ENCODE data around the gene BHLHE23. TPM values are rescaled to one million over a fixed set of nuclear protein-coding genes. Genes with fewer than 3 reads are reported as not detected.

The BHLHE23 gene
- total RNA-seq, 1 donor from 2014 or later, result not detected

GRCh38 chr20:62984666-62985443 lies 21.9 kb downstream of the BHLHE23 start:
- H3K27ac ChIP-seq (ENCODE audit: low read depth, low read length), result no peak overlapping the region
- H3K36me3 ChIP-seq (ENCODE audit: control insufficient read depth in 3 of 3, insufficient read depth in 3 of 3, low read length in 3 of 3), result no peaks in the 10 kb centered on the region
- peaks cover 0 to 3% (median 0%) of the 10 kb centered on the region in 3 donors for H3K4me1 ChIP-seq (ENCODE audit: control insufficient read depth in 3 of 3, insufficient read depth in 3 of 3, low read length in 3 of 3)
- no peaks in the 10 kb centered on the region for H3K9me3 ChIP-seq (ENCODE audit: control insufficient read depth in 3 of 3, low read length in 3 of 3)
- H3K9ac ChIP-seq (ENCODE audit: low read depth in 1 of 3, low read length in 3 of 3), result no peak overlapping the region
- H3K4me3 ChIP-seq (ENCODE audit: low read length in 3 of 3), result no peak overlapping the region
- peaks cover 67 to 75% (median 70%) of the 10 kb centered on the region in 3 donors for H3K27me3 ChIP-seq (ENCODE audit: control insufficient read depth in 3 of 3, insufficient read depth in 3 of 3, low read length in 3 of 3)

- H3K4me1 ChIP-seq (ENCODE audit: control insufficient read depth in 3 of 3, insufficient read depth in 3 of 3, low read length in 3 of 3), result no peaks in the 10 kb centered on the region
- H3K9me3 ChIP-seq (ENCODE audit: control insufficient read depth in 3 of 3, low read length in 3 of 3), result no peaks in the 10 kb centered on the region
- no peaks in the 10 kb centered on the region for H3K36me3 ChIP-seq (ENCODE audit: control insufficient read depth in 3 of 3, insufficient read depth in 3 of 3, low read length in 3 of 3)
- no peak overlapping the region for H3K9ac ChIP-seq (ENCODE audit: low read depth in 1 of 3, low read length in 3 of 3)
- H3K27me3 ChIP-seq (ENCODE audit: control insufficient read depth in 3 of 3, insufficient read depth in 3 of 3, low read length in 3 of 3), result peaks cover 77 to 81% (median 79%) of the 10 kb centered on the region in 3 donors
- H3K4me3 ChIP-seq (ENCODE audit: low read length in 3 of 3), result no peak overlapping the region
- no peak overlapping the region for H3K27ac ChIP-seq (ENCODE audit: low read depth, low read length)
These were observed 23.6 kb downstream of the BHLHE23 start for GRCh38 chr20:62983210-62983609.

- Histone ChIP-seq H3K9ac (ENCODE audit: low read depth in 1 of 3, low read length in 3 of 3) (no peak overlapping the region), H3K4me1 (ENCODE audit: control insufficient read depth in 3 of 3, insufficient read depth in 3 of 3, low read length in 3 of 3) (no peaks in the 10 kb centered on the region), H3K4me3 (ENCODE audit: low read length in 3 of 3) (no peak overlapping the region), H3K27ac (ENCODE audit: low read depth, low read length) (no peak overlapping the region), H3K27me3 (ENCODE audit: control insufficient read depth in 3 of 3, insufficient read depth in 3 of 3, low read length in 3 of 3) (peaks cover 84 to 86% (median 85%) of the 10 kb centered on the region in 3 donors), H3K36me3 (ENCODE audit: control insufficient read depth in 3 of 3, insufficient read depth in 3 of 3, low read length in 3 of 3) (no peaks in the 10 kb centered on the region), H3K9me3 (ENCODE audit: control insufficient read depth in 3 of 3, low read length in 3 of 3) (no peaks in the 10 kb centered on the region)
These were observed 24.4 kb downstream of the BHLHE23 start for GRCh38 chr20:62982124-62983075.

GRCh38 chr20:62980970-62981369 lies 25.8 kb downstream of the BHLHE23 start:
- no peaks in the 10 kb centered on the region for H3K36me3 ChIP-seq (ENCODE audit: control insufficient read depth in 3 of 3, insufficient read depth in 3 of 3, low read length in 3 of 3)
- no peaks in the 10 kb centered on the region for H3K9me3 ChIP-seq (ENCODE audit: control insufficient read depth in 3 of 3, low read length in 3 of 3)
- peaks cover 89 to 90% (median 89%) of the 10 kb centered on the region in 3 donors for H3K27me3 ChIP-seq (ENCODE audit: control insufficient read depth in 3 of 3, insufficient read depth in 3 of 3, low read length in 3 of 3)
- H3K4me3 ChIP-seq (ENCODE audit: low read length in 3 of 3), result no peak overlapping the region
- no peak overlapping the region for H3K27ac ChIP-seq (ENCODE audit: low read depth, low read length)
- H3K9ac ChIP-seq (ENCODE audit: low read depth in 1 of 3, low read length in 3 of 3), result no peak overlapping the region
- no peaks in the 10 kb centered on the region for H3K4me1 ChIP-seq (ENCODE audit: control insufficient read depth in 3 of 3, insufficient read depth in 3 of 3, low read length in 3 of 3)

GRCh38 chr20:62980380-62980960 lies 26.3 kb downstream of the BHLHE23 start:
- Histone ChIP-seq H3K9ac (ENCODE audit: low read depth in 1 of 3, low read length in 3 of 3) (no peak overlapping the region), H3K27me3 (ENCODE audit: control insufficient read depth in 3 of 3, insufficient read depth in 3 of 3, low read length in 3 of 3) (peaks cover 89% of the 10 kb centered on the region in 3 donors), H3K4me1 (ENCODE audit: control insufficient read depth in 3 of 3, insufficient read depth in 3 of 3, low read length in 3 of 3) (no peaks in the 10 kb centered on the region), H3K36me3 (ENCODE audit: control insufficient read depth in 3 of 3, insufficient read depth in 3 of 3, low read length in 3 of 3) (no peaks in the 10 kb centered on the region), H3K9me3 (ENCODE audit: control insufficient read depth in 3 of 3, low read length in 3 of 3) (no peaks in the 10 kb centered on the region), H3K27ac (ENCODE audit: low read depth, low read length) (no peak overlapping the region), H3K4me3 (ENCODE audit: low read length in 3 of 3) (no peak overlapping the region)

GRCh38 chr20:62979876-62980373 lies 26.8 kb downstream of the BHLHE23 start:
- Histone ChIP-seq H3K36me3 (ENCODE audit: control insufficient read depth in 3 of 3, insufficient read depth in 3 of 3, low read length in 3 of 3) (no peaks in the 10 kb centered on the region), H3K4me1 (ENCODE audit: control insufficient read depth in 3 of 3, insufficient read depth in 3 of 3, low read length in 3 of 3) (no peaks in the 10 kb centered on the region), H3K9me3 (ENCODE audit: control insufficient read depth in 3 of 3, low read length in 3 of 3) (no peaks in the 10 kb centered on the region), H3K9ac (ENCODE audit: low read depth in 1 of 3, low read length in 3 of 3) (no peak overlapping the region), H3K4me3 (ENCODE audit: low read length in 3 of 3) (no peak overlapping the region), H3K27me3 (ENCODE audit: control insufficient read depth in 3 of 3, insufficient read depth in 3 of 3, low read length in 3 of 3) (peaks cover 89 to 92% (median 89%) of the 10 kb centered on the region in 3 donors), H3K27ac (ENCODE audit: low read depth, low read length) (no peak overlapping the region)

- Histone ChIP-seq H3K36me3 (ENCODE audit: control insufficient read depth in 3 of 3, insufficient read depth in 3 of 3, low read length in 3 of 3) (no peaks in the 10 kb centered on the region), H3K4me1 (ENCODE audit: control insufficient read depth in 3 of 3, insufficient read depth in 3 of 3, low read length in 3 of 3) (no peaks in the 10 kb centered on the region), H3K9ac (ENCODE audit: low read depth in 1 of 3, low read length in 3 of 3) (no peak overlapping the region), H3K9me3 (ENCODE audit: control insufficient read depth in 3 of 3, low read length in 3 of 3) (no peaks in the 10 kb centered on the region), H3K4me3 (ENCODE audit: low read length in 3 of 3) (no peak overlapping the region), H3K27me3 (ENCODE audit: control insufficient read depth in 3 of 3, insufficient read depth in 3 of 3, low read length in 3 of 3) (peaks cover 90 to 92% (median 91%) of the 10 kb centered on the region in 3 donors), H3K27ac (ENCODE audit: low read depth, low read length) (no peak overlapping the region)
These were observed 27.5 kb downstream of the BHLHE23 start for GRCh38 chr20:62979310-62979709.

- Histone ChIP-seq H3K4me3 (ENCODE audit: low read length in 3 of 3) (no peak overlapping the region), H3K36me3 (ENCODE audit: control insufficient read depth in 3 of 3, insufficient read depth in 3 of 3, low read length in 3 of 3) (no peaks in the 10 kb centered on the region), H3K9ac (ENCODE audit: low read depth in 1 of 3, low read length in 3 of 3) (no peak overlapping the region), H3K9me3 (ENCODE audit: control insufficient read depth in 3 of 3, low read length in 3 of 3) (no peaks in the 10 kb centered on the region), H3K27ac (ENCODE audit: low read depth, low read length) (no peak overlapping the region), H3K4me1 (ENCODE audit: control insufficient read depth in 3 of 3, insufficient read depth in 3 of 3, low read length in 3 of 3) (no peaks in the 10 kb centered on the region), H3K27me3 (ENCODE audit: control insufficient read depth in 3 of 3, insufficient read depth in 3 of 3, low read length in 3 of 3) (peaks cover 90 to 94% (median 90%) of the 10 kb centered on the region in 3 donors)
These were observed 28.2 kb downstream of the BHLHE23 start for GRCh38 chr20:62978561-62978943.

GRCh38 chr20:62977613-62978560 lies 28.9 kb downstream of the BHLHE23 start:
- Histone ChIP-seq H3K4me3 (ENCODE audit: low read length in 3 of 3) (no peak overlapping the region), H3K4me1 (ENCODE audit: control insufficient read depth in 3 of 3, insufficient read depth in 3 of 3, low read length in 3 of 3) (peaks cover 0 to 2% (median 0%) of the 10 kb centered on the region in 3 donors), H3K36me3 (ENCODE audit: control insufficient read depth in 3 of 3, insufficient read depth in 3 of 3, low read length in 3 of 3) (no peaks in the 10 kb centered on the region), H3K27me3 (ENCODE audit: control insufficient read depth in 3 of 3, insufficient read depth in 3 of 3, low read length in 3 of 3) (peaks cover 89 to 96% (median 96%) of the 10 kb centered on the region in 3 donors), H3K9me3 (ENCODE audit: control insufficient read depth in 3 of 3, low read length in 3 of 3) (no peaks in the 10 kb centered on the region), H3K27ac (ENCODE audit: low read depth, low read length) (no peak overlapping the region), H3K9ac (ENCODE audit: low read depth in 1 of 3, low read length in 3 of 3) (no peak overlapping the region)
